ENCODE measurements around the gene TUBGCP2.

Gene TUBGCP2, protein sequence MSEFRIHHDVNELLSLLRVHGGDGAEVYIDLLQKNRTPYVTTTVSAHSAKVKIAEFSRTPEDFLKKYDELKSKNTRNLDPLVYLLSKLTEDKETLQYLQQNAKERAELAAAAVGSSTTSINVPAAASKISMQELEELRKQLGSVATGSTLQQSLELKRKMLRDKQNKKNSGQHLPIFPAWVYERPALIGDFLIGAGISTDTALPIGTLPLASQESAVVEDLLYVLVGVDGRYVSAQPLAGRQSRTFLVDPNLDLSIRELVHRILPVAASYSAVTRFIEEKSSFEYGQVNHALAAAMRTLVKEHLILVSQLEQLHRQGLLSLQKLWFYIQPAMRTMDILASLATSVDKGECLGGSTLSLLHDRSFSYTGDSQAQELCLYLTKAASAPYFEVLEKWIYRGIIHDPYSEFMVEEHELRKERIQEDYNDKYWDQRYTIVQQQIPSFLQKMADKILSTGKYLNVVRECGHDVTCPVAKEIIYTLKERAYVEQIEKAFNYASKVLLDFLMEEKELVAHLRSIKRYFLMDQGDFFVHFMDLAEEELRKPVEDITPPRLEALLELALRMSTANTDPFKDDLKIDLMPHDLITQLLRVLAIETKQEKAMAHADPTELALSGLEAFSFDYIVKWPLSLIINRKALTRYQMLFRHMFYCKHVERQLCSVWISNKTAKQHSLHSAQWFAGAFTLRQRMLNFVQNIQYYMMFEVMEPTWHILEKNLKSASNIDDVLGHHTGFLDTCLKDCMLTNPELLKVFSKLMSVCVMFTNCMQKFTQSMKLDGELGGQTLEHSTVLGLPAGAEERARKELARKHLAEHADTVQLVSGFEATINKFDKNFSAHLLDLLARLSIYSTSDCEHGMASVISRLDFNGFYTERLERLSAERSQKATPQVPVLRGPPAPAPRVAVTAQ

DNA sequence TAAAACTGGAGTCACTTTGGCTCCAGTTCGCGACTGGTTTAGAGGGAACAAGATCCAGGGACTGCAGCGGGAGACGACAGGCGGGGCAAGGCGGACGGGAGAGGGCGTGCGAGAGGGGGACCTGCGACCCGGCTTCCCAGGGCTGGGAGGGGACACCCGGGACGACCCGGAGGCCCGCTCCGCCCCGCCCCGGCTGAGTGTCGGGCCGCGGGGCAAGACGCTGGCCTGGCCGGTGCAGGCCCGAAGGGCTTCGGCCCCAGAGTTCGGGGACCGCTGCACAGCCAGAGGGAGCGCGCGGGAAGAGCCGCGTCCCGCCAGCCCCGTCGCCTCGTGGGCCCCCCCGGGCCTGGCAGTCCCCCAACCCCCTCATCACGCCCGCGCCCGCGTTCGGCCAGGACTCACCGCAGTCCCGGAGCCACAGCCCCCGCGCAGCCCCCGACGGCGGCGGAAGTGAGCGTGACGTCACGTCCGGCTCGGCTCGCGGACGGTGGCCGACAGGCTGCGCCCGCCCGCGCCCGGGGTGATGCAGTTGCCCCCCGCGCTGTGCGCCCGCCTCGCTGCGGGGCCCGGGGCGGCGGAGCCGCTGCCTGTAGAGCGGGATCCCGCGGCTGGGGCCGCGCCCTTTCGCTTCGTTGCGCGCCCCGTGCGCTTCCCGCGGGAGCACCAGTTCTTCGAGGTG is at the start of gene TUBGCP2, which contains the start of gene ZNF511:
Gene TUBGCP2 (minus strand): TSS at position 452 of the 679 bp plus-strand sequence. CDS start 5,931 bp downstream, outside the sequence.
Gene ZNF511 (plus strand): TSS at position 494 of the 679 bp plus-strand sequence. CDS start 30 bp downstream, at position 524.
- in situ Hi-C loops (cut with MboI; ENCODE audit: low sequenced_read_pairs), result no loop called here

DNA sequence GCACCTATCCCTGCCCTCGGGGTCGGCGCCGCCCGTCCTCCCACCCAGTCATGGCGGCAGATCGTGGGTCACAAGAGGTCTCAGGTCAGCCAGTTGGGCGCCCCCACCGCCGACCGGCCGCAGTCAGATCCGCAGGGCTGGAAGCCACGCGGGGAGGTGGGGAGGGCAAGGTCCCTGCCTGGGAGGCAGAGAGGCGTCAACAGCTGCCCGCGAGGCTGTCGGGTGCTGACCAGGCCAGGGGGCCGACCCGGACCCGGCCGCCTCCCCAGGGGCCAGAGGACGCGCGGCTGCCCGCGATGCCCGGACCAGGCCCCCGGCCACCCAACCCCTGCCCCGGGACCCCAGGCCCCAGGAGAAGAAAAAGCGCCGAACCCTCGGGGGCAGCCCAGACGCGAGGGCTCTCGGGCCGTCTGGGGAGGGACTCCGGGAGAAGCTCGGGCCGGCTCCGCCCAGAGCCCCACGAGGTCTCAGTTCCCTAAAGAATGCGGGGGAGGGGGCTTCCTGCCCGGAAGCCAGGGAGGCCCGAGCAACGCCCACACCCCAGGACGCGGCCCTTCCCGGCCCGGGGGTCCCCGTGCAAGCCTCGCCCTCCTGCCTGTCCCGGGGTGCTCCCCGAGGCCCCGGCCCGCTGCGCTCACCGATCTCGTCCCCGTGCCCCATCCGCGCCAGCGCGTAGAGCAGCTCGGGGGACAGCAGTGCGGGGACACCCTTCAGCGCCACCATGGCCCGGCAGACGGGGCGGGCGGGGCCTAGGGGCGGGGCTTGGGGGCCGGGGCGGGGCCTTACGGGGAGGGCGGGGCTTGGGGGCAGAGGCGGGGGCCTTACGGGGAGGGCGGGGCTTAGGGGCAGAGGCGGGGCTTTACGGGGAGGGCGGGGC is 48.9 kb upstream of the TUBGCP2 start, which contains the start of gene FUOM:
Gene FUOM (minus strand): TSS at position 735 of the 877 bp plus-strand sequence. CDS start 12 bp downstream, at position 723.
- in situ Hi-C loops (cut with MboI; ENCODE audit: low sequenced_read_pairs), result no loop called here

DNA sequence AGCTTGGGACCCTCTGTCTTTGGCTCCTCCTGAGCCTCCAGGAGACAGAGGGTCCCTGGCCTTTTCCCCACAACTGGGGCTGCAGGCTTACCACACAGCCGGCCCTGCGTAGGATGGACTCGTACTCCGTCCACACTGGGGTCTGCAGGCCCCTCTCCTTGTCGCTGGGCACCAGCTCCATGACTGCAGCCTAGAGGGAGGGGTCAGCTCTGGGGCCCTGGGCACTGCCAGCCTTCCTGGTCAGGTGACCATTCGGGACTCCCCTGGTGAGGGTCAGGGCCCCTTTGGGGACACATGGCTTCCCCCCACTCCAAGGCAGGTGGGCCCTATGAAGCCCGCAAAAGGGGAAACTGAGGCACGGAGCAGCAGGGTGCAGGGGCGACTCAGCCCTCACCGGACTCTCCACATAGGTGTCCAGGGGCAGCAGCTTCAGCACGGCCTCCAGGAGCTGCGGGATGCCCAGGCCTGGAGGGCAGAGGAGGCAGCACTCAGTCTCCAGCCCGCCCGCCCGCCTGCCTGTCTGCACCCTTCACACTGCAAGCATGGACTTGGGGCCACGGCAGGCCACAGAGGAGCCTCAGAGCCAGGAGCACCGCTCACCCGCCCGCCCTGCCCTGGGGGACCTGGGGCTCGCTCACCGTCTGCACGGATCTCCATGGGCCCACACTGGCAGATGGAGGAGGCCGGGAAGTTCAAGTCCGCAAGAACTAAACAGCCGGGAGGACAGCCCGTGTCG is 48.0 kb upstream of the TUBGCP2 start:
- in situ Hi-C loops (cut with MboI; ENCODE audit: low sequenced_read_pairs), result no loop called here

DNA sequence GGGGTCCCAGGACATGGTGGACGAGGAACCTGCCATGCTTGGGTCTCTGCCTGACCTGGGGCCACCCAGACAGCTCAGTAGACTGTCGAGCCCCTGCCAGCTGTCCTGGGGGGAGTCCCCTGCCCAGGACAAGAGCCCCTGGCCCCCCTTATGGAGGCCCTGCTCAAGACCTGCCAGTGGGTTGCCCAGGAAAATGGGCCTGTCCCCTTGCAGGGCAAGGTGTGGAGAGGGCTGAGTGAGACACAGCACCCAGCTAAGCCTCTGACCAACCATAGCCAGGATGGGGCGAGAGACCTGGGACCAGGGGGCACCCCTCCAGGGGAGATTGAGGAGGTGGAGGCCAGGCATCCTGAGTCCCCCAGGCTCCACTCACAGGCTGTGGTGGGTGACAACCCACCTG is 47.3 kb upstream of the TUBGCP2 start:
- in situ Hi-C loops (cut with MboI; ENCODE audit: low sequenced_read_pairs), result no loop called here

DNA sequence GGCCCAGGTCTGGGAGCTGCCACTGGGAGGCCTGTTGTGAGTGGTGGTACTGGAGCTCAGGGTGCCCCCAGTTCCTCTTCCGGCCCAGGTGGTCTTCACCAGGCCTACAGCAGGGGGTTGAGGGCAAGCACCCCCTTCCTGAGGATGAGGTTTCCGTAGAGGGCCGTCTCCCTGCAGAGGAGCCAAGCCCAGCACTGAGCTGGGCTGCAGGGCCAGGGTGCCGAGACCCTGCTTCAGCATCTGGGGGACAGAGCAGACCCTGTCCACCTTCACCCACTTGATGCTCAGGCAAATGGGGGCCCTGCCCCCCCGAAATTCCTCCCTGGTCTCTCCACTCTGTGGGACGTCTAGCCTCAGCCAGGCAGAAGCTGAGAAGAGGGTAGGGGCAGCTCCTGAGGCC is 46.6 kb upstream of the TUBGCP2 start:
- in situ Hi-C loops (cut with MboI; ENCODE audit: low sequenced_read_pairs), result no loop called here

DNA sequence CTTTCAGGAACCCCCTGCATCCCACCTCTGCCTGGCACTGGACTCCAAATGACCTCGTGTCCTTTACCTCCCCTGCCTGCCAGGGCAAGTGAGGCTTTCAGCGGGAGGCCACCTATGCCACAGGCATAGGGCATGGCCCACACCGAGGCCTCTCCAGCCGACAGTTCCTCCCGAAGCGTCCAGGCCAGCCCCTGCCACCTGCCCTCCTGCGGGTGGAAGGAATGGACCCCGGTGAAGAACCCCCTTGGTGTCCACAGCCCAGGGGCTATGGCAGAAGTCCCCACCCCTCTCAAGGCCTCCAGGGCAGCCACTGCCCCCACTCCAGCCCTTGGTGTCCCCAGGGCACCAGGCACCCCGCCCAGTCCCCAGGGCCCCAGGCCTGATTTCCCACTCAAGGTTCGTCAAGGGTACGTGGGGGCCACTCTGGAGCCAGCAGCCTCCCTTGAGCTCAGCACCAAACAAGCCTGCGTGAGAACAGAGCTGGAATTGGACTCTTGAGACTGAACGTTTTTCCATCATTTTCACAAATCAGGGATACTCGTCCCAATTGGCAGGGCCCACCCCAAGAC is 46.1 kb upstream of the TUBGCP2 start:
- in situ Hi-C loops (cut with MboI; ENCODE audit: low sequenced_read_pairs), result no loop called here

DNA sequence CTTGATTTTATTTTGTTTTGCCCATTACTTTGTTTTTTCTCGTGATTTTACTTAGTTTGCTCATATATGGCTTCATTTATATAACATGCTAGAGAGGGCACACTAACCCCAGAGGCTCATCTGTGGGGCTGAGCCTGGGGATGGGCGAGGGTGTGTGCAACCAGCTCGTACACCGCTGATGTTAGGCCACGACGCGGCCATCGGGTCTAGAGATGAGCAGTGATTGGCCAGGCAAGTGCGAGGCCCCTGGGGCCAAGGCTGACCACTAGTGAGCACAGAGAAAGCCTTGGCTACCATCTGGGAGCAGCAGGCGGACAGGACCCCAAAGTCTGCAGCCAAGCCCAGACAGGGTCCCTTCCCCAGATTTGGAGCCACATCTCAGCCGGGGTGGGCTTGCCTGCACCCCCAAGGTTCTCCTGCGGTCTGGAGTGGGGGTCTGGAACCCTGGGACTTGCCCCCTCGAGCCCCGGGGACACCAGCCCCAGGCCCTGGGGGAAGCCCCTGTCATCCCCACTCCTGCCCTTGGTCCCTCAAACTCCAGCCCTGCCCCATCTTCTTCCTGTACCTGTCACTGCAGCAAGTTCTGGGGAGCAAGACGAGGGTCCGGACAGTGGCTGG is 45.4 kb upstream of the TUBGCP2 start:
- in situ Hi-C loops (cut with MboI; ENCODE audit: low sequenced_read_pairs), result no loop called here

DNA sequence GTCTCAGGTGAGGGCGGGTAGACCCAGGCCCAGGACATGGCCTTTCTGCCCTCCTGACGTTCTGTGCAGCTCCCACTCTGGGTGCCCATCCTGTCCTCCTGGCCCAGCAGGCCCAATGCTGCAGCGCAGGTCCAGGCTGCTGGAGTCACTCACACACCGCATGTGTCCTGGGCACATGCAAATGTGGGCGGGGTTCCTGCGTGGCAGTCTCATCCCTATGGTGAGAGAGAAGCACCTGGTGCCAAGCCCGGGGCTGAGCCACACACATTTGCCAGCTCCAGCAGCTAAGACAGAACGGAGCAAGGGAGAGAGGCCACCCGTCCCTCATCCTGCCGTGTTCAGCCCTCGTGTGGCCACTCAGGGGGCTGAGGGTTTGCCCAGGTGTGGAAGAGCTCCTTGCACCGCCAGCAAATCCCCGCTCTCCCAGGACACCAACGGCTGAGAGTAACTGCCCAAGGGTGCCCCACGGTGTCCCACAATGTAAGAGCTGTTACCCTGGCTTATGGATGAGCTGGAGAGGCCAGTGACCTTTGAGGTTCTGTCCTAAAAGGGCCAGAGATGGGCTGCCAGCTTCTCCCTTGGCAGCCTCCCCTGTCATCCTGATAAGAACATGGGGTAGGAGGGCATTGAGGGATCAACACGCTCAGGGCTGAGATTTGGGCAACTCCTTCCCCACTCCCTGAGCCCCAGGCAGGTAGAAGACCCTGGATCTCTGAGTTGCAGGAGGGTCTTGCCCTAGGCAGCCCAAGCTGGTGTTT is 44.7 kb upstream of the TUBGCP2 start:
- in situ Hi-C loops (cut with MboI; ENCODE audit: low sequenced_read_pairs), result no loop called here

DNA sequence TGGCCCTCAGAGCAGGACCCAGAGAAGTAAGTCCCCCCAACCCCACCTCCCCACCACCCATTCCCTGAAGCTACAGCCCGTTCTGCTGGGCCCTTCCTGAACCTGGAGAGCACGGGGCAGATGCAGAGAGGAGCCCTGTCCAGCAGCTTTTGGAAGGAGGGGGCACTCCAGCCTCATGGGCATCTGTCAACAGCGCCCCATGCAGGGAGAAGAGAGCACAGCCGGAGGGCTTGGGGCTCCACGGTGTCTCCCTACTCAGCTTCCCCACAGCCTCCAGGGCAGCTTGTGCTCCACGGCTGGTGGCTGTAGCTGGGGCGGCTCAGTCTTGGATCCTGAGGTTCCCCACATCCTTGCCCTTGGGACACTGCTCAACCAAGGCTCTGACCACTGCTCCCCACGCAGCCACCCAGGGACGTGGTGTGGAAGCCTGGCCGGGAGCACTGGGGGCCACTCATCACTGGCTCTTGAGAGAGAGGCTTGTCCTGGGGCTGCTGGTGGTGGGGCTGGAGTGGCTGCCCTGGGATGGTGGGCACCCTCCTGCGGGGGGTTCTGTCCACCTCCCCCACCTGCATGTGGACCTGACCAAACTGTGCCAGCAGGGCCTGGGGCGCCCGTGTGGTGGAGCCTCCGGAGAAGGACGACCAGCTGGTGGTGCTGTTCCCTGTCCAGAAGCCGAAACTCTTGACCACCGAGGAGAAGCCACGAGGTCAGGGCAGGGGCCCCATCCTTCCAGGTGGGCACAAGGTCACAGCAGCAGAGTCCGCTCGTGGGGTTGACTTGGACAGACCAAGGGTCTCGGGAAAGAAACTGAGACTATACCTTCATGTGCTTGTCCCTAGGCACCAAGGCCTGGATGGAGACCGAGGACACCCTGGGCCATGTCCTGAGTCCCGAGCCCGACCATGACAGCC is 43.0 kb upstream of the TUBGCP2 start:
- in situ Hi-C loops (cut with MboI; ENCODE audit: low sequenced_read_pairs), result no loop called here

DNA sequence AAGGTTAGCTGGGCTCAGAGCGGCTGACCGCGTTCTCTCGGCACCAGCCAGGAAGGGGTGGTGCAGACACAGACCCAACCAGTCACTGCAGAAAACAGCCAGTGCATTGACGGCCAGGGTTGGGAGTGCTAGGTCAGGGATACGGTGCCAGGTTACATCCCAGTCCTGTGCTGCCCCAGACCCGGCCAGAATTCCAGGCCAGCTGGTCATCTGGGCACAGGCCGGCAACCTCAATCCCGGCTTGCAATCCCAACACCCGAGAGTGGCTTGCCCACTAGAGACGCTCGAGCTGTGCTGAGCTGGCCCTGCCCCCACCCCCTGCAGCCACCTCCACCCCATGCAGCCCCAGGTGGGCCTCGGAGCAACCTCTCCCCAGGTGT is 42.3 kb upstream of the TUBGCP2 start:
- in situ Hi-C loops (cut with MboI; ENCODE audit: low sequenced_read_pairs), result no loop called here

DNA sequence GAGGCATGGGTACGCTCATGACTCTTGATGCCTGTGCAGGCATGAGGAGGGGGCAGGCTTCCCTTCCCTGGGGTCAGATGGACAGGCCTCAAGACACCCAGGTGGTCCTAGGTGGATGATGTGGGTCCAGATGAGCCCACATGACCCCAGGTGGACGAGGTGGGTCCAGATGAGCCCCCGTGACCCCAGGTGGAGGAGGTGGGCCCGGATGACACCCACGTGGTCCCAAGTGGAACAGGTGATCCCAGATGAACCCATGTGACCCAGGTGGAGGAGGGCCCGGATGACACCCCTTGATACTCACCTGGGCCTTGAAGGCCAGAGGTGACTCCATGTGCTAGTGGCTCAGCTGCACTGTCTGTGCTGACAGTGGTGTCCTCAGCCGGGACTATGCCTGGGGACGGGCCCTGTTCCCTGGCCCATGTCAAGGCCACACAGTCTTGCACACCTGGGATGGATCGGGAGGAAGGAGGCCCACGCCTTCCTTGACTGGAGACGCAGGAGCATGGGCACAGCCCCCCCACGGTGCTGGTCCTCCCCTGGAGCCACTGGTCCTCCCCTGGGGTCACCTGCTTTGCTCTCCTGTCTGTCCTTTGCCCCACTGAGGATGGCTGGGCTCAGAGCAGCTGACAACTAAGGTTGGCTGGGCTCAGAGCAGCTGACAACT is 41.7 kb upstream of the TUBGCP2 start:
- in situ Hi-C loops (cut with MboI; ENCODE audit: low sequenced_read_pairs), result no loop called here

DNA sequence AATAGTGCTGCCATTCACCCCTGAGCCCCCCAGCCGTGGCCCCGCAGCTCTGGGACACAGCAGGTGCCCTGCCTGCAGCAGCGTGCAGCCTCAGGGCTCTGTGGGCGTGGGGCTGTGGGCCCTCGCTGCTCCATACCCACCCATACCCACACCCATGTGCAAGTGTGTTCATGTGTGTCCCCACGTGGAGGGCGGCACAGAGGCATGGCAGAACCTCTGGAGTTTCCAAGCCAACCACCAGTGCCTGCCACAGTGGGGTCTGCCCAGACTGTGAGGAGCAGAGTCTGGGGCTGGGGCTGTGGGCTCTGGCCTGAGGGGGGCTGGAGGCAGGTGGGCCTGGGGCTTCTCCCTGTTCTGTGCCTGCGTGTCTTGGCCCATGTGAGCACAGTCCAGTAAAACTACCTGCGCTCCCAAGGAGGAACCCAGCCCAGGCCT is 40.9 kb upstream of the TUBGCP2 start:
- in situ Hi-C loops (cut with MboI; ENCODE audit: low sequenced_read_pairs), result no loop called here

DNA sequence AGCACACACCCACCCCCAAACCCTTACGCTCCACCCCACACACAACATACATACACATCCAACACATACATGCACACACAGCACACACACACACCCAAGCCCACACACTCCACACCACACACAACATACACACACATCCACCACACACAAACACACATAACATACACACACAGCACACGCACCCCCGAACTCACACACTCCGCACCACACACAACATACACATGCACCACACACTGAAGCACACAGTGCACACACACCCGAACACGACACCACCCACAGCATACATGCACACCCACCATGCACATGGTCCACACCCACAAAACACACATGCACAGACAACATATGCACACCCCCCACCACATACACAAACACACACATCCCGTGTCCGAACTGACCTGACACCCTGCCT is 40.5 kb upstream of the TUBGCP2 start:
- in situ Hi-C loops (cut with MboI; ENCODE audit: low sequenced_read_pairs), result no loop called here

DNA sequence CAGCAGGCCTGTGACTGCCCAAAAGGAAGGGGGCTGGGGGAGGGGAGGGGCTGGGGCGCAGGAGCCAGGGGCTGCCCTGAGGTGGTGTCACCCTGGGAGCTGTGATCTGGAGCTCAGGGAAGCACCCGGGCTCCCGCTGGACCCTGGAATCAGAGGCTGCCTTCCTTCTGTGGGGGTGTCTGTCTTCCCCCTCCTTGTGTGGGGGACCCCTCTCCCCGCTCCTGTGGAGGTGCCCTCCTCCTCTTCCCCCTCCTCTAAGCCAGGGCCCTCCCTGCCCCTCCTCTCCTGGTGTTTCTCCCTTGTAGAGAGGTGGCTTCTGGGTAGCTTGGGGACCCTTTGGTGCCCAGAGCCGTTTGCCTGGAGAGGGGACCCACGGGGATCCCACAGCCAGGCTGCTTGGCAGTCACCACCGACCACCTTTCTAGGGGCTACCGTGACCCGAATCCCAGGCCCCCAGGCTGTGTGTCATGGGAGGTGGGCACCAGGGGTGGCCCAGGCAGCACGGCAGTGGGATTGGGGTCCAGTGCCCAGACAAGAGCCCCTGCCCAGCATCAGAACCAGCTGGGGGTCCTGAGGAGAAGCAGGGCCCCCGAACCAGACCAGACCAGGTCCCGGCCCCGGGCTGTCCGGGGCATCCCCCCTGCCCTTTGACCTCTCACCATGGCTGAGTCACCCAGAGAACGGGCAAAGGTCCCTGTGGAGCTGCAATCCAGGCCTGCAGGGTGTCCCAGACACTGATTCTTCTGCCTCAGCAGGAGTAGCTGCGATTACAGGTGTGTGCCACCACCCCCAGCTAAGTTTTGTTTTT is 39.2 kb upstream of the TUBGCP2 start:
- in situ Hi-C loops (cut with MboI; ENCODE audit: low sequenced_read_pairs), result no loop called here

DNA sequence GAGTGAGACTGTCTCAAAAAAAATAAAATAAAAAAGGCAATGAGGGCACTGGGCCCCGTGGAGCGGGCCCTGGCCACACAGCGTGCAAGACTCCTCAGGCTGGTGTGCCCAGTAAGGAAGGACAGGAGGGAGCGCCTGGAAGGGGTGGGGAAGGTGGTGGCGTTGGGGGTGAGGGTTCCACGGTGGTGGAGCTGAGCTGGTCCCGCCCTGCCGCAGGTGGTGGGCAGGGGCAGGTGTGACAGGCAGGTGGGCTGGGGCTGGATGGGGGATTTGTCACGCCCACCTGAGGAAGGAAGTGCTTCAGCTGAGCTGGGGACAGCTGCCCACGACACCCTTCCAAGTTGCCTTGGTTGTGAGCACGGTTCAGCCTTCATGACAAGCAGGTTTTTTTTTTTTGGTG is 37.7 kb upstream of the TUBGCP2 start:
- in situ Hi-C loops (cut with MboI; ENCODE audit: low sequenced_read_pairs), result no loop called here
